ENCODE data around the gene CARD11.

GRCh38 chr7:2931034-2931415 is 112.6 kb downstream of the CARD11 start:
- TF ChIP-seq GLIS3 (CRISPR knock-in tag; IDR thresholded peaks at IDR 0.05) (no peak), TSHZ2 (CRISPR knock-in tag; IDR thresholded peaks at IDR 0.05) (no peak)

All from SK-N-SH treated with all-trans-retinoic acid at 6 μM for 48 hours (cell line).